Ureter (tissue), 1 donor: ENCODE measurements around the gene SNX6. TPM values are rescaled to one million over a fixed set of nuclear protein-coding genes. Genes with fewer than 3 reads are reported as not detected.
"Not testable (repeated sequence)": the region's sequence is repeated elsewhere in the genome, so short reads cannot be mapped to it uniquely, and the experiment has no call there.

Source experiments
- DNase-seq: peaks from one replicate; pipeline ENCODE4 v3.0.0-alpha.2; 2020; ENCODE audit warnings: low spot score
- total RNA-seq: library from RNA; stranded (reverse); gene quantifications from one replicate; pipeline ENCODE4 v1.2.4, GENCODE V29; 2023
- donor health status: DM: yes; HTN: yes; CAD: no.

Gene SNX6
- total RNA-seq, result 71.8 TPM

DNA sequence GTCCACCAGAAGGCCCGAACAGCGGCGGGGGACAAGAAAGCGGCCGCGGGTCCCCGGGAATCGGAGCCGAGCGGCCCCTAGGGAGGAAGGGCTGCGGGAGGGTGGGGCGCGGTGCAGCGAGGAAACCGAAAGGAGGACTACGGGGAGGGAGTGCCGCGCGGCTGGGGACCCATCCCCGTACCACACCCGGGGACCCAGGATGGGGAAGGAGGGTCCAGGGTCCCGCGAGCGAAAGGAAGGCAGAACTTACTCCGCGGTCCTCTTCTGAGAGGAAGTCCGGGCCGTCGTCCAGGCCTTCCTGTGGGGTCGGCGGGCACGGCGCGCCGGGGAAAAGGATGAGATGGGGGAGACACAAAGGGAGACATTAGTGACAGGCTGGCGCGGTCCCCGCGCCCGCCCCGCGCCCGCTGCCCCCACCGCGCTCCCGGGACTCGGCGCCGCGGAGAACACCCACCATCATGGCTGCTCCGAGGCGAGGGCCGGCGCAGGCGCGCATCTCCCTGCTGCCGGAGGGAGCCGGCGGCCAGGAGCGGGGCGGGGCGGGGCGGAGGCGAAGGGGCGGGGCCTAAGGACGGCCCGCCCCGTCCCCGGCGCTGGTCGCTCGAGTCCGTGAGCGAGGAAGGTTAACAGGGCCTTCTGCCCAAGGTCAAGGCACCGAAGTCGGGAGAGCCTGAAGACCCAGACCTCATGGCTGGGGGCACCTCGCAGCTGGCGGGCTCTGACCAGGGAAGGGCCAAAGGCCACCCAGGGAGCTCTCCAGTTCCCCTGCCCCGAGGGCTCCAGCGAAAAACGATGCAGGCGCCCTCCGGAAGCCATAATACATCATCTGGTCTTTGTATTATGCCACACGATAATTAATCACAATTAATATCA lies at the start of gene SNX6:
Gene SNX6 (minus strand): TSS at position 492 of the 873 bp plus-strand sequence. CDS start 32 bp downstream, at position 460.
- DNase-seq, result peak; percentile 82

DNA sequence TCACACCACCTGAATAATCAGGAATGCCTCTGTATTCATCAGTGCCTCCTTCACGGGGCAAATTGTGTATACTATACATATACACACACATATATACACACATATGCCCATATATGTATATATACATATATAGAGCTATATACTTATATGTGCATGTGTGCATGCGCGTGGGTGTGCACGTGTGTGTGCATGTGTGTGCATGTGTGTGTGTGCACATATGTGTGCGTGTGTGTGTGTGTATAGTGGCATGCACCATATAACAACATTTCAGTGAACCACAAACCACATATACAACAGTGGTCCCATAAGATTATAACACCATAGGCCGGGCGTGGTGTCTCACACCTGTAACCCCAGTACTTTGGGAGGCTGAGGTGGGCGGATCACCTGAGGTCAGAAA lies 48.8 kb upstream of the SNX6 start:
- DNase-seq, result no peak

DNA sequence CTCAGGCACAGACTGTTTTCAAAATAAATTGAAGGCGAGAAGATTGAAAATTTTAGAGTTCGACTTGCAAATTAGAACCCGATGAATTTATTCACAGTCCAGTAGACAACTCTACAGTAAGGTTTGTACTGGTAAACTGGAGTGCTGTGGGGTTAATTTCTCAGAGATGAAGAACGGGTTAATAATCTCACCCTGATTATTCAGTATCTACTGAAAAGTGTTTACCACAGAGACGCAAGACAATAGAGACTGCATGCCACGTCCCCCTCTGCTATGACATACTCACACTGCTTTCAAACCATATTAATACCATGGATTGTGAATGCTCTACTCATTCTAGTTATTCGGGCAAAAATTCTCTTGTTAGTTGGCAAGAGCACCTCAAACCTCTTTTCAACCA lies 48.4 kb upstream of the SNX6 start:
- no peak for DNase-seq

DNA sequence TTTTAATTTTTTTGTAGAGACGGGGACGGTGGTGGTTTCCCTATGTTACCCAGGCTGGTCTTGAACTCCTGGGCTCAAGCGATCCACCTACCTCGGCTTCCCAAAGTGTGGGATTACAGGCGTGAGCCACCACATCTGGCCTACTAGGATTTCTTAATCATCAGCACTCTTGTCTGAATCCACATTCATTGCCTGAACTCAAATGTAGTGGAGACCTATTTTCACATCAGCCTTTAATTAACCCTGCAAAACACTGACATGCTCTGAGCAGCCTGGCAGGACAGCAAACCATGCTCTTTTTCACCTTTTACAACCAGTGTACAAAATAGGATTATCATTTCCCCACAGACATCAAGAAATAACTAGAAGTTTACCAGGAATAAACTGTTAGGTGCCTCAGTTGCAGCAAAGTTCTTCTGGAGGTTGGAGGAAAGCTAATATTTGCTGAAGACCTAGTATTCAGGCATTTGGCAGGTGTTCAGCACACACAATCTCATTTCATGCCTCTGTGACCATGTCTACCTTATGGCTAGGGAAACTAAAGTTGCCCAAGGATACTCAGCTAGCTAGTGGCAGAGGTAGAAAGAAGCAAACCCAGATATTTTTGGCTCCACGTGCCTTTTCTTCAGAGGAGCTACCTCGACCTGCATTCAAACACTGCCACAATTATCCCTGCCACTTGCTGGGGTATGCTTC lies 46.7 kb upstream of the SNX6 start:
- no peak for DNase-seq

DNA sequence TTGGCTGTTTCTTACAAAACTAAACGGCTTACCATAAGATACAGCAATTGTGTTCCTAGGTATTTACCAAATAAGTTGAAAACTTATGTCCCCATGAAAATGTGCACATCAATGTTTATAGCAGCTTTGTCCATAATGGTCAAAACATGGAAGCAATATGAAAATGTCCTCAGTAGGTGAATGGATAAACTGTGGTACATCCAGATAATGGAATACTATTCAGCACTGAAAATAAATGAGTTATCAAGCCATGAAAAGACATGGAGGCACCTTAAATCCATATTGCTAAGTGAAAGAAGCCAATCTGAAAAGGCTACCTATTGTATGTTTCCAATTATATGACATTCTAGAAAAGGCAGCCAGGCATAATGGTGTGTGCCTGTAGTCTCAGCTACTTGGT lies 43.8 kb upstream of the SNX6 start:
- no peak for DNase-seq

DNA sequence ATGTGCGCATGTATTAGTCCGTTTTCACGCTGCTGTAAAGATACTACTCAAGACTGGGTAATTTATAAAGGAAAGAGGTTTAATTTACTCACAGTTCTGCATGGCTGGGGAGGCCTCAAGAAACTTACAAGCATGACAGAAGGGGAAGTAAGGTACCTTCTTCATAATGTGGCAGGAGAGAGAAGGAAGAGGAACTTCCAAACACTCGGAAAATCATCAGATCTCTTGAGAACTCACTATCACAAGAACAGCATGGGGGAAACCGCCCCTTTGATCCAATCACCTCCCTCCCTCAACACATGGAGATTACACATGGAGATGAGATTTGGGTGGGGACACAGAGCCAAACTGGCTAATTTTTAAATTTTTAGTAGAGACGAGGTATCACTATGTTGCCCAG lies 41.8 kb upstream of the SNX6 start:
- no peak for DNase-seq

DNA sequence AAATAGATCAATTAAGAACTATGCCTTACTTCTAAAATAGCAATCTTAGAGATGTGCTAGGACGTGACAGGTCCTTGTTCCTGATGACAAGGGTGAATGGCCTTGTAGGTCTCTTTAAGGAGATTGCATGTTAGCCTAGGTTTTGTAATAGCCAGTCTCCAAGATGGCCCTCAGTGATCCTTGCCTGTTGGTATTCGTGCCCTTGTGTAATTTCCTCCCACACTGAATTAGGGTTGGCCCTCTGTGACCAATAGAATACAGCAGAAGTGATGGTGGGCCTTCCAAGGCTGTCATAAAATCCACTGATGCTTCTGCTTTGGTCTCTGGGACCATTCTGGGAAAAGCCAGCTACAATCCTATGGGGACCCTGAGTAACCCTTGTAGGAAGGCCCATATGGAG lies 38.2 kb upstream of the SNX6 start:
- no peak for DNase-seq

DNA sequence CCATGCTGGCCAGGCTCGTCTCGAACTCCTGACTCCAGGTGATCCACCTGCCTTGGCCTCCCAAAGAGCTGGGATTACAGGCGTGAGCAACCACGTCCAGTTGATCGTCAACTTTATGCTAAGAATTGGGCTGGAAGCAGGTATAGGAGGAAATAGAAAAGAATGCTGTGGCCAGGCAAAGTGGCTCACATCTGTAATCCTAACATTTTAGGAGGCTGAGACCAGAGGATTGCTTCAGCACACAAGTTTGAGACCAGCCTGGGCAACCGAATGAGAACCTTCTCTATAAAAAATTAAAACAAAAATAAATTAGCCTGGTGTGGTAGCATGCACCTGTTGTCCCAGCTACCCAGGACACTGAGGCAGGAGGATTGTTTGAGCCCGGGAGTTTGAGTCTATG lies 37.1 kb upstream of the SNX6 start:
- DNase-seq, result no peak

DNA sequence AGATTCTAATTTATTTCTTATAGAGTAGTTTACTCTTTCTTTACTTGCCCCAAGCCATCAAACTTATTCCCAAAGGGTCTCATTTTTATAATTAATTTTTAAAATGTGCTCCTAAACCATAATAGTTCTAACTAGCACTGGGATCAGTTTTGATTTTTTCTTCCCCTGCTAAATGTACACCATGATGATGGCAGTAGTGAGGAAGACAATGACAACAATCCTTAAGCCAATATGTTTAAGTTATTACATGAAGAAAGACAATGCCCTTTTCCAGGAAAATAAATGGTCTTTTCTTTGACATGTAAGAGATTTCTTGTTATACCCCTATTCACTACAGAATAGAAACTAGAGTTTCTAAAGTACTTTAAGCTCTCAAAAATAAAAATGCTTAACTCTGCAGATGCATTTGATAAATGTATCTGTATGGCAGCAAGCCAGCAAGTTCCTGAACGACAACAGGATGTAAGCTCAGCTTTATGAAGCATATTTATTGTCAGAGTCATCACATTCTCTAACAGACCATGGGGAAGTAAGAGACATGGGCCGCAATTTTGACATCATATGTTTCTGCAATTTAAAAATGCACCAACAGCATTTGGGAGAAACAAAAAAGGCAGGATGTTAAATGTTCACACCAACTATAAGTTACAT lies 36.0 kb upstream of the SNX6 start:
- peak; percentile 53 for DNase-seq

DNA sequence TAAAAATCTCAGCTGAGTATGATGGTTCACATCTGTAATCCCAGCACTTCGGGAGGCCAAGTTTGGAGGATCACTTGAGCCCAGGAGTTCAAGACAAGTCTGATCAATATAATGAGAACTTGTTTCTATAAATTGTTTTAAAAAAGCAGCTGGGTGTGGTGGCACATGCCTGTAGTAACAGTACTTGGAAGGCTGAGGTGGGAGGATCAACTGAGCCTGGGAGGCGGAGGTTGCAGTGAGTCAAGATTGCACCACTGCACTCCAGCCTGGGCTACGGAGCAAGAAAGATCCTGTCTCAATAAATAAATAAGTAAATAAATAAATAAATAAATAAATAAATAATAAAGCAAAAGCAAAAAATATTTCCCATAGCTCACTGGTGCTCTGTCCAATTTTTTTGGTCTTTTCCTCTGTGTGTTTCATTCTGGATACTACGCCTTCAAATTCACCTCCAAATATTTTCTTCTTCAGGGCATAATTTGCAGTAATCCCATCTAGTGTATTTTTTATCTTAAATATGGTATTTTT lies 32.7 kb upstream of the SNX6 start:
- DNase-seq, result no peak

DNA sequence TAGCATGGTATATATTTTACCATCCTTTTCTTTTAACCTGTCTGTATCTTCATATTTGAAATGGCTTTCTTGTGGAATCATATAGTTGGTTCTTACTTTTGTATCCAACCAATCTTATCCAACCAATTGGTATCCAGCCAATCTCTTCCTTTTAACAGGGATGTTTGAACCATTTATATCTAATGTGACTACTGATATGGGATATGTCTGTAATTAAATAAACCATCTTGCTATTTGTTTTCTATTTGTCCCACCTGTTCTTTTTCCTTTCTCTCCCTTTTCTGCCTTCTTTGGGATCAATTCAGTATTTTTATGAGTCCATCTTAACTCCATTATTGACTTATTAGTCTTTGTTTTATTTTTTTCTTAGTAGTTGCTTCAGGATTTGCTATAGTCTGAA lies 30.8 kb upstream of the SNX6 start:
- no peak for DNase-seq

DNA sequence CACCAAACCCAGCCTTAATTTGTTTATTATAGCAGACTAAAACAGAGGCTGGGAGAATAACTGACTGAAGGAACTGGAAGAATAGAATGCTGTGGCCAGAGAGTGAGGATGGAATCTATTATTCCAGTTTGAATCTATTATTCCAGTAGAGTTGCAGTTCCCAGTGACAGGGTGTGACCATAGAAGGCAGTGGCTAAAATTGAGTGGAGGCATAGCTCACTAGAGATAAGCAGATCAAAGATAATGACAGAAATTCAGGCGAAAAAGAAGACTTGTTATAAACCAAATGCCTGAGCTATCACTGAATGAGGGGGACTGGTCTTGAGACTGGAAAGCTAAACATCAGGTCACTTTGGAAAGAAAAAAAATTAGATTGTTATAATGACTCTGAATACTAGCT lies 26.0 kb upstream of the SNX6 start:
- no peak for DNase-seq

DNA sequence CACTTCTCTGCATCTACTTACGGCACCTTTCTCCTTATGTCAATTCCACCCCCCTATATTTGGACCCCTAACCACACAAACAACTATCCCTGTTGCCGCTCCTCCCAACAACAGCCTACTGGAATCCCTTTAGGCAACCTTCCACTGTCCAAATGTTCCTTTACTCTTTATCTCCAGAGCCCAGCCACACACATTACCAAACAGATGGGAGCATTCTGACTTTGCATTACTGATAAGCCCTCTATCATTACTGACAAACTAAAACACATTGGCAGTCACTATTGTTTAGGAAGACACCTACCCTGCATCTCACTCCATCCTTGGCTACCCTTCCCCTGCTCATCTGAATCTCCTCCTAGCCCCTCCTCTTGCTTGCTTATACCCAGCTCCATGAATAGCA lies 23.1 kb upstream of the SNX6 start:
- DNase-seq, result not testable (repeated sequence)

DNA sequence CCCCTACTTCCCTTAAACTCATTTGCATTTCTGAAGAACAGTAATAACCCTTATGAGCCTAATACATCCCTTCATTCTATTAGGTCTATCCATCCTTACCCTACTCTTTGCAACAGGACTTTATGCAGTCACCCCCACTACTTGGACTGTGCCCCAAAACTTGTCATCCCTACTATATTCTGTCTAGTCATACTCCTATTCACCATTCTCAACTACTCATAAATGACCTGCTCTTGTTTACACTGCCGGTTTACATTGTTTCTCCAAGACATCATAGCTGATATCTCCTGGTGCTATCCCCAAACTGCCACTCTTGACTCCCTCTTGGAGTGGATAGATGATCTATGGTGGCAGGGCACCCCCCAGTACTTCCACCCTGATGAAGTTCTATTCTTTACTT lies 22.4 kb upstream of the SNX6 start:
- DNase-seq, result not testable (repeated sequence)

DNA sequence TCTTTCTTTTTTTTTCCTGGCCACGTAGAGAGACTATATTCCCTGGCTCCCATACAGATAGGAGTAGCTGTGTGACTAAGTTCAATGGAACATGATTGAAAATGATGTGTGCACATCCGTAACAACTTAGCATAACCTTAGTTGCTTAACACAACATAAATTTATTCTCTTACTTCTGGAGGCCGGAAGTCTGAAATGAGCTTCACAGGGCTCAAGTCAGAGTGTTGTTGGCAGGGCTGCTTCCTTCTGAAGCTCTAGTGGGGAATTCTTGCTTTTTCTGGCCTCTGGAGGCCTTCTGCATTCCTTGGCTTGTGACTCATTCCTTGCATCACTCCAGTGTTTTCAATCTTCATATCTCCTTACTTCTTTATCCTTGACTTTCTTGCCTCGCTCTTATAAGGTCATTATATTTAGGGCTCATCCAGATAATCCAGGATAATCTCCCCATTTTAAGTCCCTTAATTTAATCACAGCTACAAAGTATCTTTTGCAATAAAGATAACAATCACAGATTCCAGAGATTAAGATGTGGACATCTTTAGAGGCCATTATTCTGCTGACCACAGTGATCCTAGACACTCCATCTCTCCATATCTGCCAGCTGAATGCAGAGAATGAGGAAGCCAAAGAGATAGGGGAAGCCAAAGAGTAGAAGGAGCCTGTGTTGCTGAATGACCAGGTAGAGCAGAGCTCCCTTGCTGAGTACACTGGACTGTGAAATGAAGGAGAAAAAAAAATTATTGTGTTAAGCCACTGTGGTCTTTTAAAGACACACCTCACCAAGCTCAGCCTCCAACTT lies 21.0 kb upstream of the SNX6 start:
- no peak for DNase-seq

DNA sequence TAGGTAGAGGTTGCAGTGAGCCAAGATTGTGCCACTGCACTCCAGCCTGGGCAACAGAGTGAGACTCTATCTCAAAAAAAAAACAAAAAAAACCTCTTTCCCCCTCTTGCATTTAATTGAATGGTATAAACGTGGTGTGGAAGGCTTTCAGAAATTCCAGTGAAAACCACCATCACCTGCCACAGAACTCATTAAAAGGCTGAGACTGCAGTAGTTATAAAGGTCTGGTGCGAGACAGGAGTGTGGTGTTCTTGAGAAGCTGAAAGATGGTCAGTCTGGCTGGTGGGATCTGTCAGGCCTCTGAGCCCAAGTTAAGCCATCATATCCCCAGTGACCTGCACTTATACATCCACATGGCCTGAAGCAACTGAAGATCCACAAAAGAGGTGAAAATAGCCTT lies 20.1 kb upstream of the SNX6 start:
- not testable (repeated sequence) for DNase-seq

DNA sequence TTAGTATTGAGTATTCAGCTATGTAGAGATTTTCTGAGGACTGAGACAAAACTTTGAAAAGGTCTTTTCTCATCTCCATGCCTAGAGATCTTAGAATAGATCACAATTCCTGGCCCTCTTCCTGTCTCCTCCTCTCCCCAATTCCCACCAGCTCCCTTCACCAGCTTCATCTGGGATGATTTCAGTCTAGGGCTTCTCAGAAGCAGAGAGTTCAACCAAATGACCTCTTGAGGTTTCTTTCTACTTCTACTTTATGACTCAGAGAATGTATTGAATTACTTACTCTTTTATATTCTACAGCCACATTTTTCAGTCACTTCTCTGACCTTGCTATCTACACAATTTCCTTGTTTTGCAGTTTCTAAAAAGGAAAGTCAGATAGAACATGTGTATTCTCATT lies 19.4 kb upstream of the SNX6 start:
- DNase-seq, result no peak

DNA sequence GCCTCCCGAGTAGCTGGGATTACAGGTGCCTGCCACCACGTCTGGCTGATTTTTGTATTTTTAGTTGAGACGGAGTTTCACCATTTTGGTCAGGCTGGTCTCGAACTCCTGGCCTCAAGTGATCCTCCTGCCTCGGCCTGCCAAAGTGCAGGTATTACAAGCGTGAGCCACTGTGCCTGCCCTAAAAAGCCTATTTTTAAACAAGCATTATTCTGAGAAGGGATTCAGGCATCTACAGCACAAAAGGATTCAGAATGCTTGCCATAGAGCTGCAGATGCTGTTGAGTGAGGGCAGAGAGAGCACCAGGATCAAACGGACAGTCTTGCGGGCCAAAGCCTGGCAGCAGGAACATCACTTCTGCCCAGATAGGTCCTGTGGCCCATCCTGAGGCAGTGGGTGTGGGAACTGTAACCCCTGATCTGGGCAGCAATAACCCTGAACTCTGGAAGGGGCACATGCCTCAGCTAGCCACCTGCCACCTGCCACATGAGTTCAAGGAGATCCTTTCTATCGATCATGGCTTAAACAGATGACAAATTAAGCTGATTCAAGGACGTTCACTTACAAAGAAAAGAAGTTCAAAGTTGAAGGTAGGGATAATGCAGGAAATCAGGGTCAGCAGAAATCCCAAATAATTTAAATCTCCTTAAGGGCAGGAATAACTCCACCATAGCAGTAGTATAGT lies 16.8 kb upstream of the SNX6 start:
- no peak for DNase-seq

DNA sequence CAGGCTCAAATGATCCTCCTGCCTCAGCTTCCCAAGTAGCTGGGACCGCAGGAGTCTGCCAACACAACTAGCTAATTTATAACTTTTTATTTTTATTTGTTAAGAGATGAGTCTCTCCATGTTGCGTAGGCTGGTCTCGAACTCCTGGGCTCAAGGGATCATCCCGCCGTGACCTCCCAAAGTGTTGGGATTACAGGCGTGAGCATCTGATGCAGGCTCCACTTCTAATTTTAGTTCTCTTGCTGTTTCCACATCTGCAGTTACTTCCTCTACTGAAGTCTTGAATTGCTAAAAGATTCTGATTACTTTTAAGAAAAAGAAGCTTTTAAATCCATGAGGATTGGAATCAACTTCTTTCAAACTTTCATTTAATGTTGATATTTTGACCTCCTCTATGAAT lies 13.4 kb upstream of the SNX6 start:
- no peak for DNase-seq

DNA sequence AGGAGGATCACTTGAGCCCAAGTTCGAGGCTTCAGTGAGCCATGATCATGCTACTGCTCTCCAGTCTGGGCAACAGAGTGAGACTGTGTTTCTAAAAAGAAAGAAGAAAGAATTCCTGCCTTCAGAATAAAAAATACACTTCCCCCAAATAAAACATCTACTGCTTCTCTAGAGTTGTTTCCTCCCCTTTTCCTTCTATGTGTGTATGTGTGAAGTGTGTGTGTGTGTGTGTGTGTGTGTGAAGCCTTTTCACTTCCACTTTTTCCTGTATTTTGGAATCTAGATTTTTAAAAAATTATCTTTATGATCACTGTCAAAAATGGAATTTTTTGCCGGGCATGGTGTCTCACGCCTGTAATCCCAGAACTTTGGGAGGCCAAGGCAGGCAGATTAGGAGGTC lies 12.6 kb upstream of the SNX6 start:
- no peak for DNase-seq

DNA sequence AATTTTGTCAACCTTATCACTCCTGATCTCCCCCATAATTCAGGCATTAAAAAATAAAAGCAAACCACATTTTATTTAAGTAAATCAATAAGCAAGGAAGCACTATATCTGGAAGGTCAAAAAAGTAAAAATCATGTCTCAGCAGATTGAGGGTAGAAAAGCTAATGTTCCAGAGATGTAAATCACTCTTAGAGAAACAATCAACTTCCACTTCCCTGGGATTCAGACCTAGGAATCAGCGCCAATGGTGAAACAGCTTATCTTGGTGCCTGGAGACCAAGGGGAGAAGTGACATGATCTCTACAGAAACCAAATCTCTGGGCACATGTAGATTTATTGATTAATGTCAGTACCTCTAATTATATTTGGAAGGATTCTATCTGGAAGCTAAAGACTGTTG lies 10.9 kb upstream of the SNX6 start:
- DNase-seq, result no peak
